SKM-1 (cell line): Measurements from ENCODE around the gene BZW1.

Experiments used
- DNase-seq: peaks from one replicate; lab custom pipeline; 2025; ENCODE audit not compliant: unreplicated experiment; lab: John Stamatoyannopoulos, UW

Gene BZW1

GRCh38 chr2:200873560-200873959, 61.9 kb downstream of the BZW1 start:
- no peak for DNase-seq
